ENCODE results near the gene CFH.
"Not testable (repeated sequence)": the region's sequence is repeated elsewhere in the genome, so short reads cannot be mapped to it uniquely, and the experiment has no call there.

CFH gene

DNA sequence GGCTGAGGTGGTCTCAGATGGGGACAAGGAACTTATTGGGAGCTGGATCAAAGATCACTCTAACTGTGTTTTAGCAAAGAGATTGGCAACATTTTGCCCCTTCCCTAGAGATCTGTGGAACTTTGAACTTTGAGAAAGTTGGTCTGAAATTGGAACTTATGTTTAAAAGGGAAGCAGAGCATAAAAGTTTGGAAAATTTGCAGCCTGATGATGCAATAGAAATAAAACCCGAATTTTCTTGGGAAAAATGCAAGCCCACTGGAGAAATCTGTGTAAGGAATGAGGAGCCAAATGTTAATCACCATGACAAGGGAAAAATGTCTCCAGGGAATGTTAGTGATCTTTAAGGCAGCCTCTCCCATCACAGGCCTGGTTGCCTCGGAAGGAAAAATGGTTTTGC is 17.2 kb downstream of the CFH start:
- no peak for DNase-seq

DNA sequence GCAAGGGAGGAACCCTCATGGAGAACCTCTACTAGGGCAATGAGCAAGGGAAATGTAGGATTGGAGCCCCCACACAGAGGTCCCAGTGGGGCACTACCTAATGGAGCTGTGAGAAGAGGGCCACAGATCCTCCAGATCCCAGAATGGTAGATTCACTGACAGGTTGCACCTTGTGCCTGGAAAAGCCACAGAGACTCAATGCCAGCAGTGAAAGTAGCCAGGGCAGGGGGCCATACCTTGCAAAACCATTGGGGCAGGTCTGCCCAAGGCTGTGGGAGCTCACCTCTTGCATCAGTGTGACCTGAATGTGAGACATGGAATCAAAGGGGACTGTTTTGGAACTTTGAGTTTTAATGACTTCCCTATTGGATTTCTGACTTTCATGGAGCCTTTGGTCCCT is 17.9 kb downstream of the CFH start:
- no peak for DNase-seq

GRCh38 chr1:196674908-196675307 is 23.1 kb downstream of the CFH start:
- DNase-seq: no peak

- no peak for DNase-seq
Measured at GRCh38 chr1:196677781-196678509, 26.1 kb downstream of the CFH start.

DNA sequence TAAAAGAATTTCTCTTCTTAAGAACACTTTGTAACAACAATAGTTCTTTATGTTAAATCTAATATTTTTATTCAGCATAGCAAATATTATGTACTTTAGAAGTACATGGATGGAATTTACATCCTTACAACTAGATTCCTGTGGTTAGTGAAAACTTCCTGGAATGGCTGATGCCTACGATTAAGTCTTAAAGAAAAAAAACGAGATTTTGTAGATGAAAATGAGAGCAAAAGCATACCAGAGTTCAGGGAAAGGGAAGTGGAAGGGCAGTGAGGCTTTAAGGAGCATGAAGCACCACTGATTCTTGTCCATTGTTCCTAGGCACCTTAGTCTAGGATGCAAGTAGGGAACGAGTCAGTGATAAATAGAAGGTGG is 26.7 kb downstream of the CFH start:
- DNase-seq: peak; percentile 76

- peak; percentile 61 for DNase-seq
Measured at GRCh38 chr1:196680107-196680506, 28.3 kb downstream of the CFH start.

DNA sequence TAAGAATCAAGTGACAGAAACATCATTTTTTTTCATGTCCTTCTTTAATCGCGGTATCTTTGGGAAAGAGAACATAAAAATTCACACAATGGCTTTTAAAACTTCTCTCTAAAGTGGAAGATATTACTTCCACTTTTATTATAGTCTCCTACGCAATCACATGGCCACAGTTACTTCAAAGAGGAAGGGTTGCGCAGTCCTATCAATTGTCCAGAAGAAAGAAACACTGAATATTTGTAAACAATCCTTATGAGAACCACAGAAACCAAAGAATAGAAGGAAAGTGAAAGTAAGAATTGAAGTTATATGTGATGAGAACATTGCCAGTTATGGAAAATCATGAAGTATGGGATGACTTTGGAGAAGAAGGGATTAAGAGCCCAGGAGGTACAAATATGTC is 32.6 kb downstream of the CFH start:
- no peak for DNase-seq

- DNase-seq: no peak
Measured at GRCh38 chr1:196685506-196685905, 33.7 kb downstream of the CFH start.

DNA sequence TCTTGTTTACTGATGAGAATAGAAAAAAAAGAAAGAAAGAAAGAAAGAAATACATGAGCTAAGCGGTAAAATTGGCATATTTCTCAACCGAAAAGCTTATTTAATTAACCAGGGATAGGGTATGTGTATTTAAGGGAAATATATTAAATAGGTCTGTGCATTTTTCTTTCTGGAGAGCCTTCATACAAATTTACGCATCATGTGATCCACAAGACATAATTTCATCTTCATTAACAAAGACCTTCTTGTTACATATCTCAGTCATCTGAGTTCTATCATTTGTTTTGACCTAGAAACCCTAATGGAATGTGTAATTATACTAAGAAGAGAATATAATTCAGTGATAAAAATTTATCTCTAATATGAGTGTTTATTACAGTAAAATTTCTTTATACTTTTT is 37.2 kb downstream of the CFH start:
- DNase-seq: no peak

DNA sequence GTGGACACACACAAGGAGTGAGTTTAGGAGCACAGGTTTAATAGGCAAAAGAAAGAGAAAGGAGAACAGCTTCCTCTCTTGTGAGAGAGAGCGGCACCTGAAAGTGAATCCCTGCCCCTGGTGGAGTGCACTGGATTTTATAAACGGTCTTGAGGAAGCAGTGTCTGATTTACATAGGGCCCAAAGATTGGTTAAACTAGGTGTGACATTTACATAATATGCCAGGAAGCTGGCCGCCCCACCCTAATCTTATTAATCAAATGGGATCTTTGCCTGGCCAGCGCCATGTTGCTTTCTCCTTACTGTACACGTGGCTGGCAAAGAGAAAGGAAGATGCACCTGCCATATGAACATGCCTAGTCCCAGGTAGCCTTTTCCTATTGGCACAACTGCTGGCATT is 38.7 kb downstream of the CFH start:
- no peak for DNase-seq

- DNase-seq: no peak
Measured at GRCh38 chr1:196698993-196699392, 47.1 kb downstream of the CFH start.

GRCh38 chr1:196701144-196701543 is 49.3 kb downstream of the CFH start:
- DNase-seq: no peak

- DNase-seq: not testable (repeated sequence)
Measured at GRCh38 chr1:196709892-196710291, 58.0 kb downstream of the CFH start.

GRCh38 chr1:196717868-196718267 is 66.0 kb downstream of the CFH start:
- no peak for DNase-seq

GRCh38 chr1:196723325-196724185 is 71.7 kb downstream of the CFH start:
- DNase-seq: no peak

DNA sequence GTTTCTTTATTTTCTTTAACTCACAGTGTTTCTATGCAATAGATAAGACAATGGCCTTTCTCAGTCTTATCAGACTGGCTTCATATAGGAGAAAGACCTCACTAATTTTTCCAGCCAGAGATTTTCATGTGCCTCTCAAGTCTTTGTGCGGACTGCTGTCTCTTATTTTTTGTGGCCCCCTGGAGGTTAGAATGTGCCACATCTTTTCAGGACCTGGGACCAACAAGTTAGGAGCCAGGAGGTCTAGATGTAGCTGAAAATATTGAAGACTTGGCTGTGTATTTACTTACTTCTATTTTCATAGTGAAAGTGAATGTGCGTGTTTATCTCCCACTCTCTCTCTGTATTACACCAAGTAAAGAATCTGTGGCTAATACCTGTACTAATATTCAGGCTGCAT is 80.7 kb downstream of the CFH start:
- no peak for DNase-seq

DNA sequence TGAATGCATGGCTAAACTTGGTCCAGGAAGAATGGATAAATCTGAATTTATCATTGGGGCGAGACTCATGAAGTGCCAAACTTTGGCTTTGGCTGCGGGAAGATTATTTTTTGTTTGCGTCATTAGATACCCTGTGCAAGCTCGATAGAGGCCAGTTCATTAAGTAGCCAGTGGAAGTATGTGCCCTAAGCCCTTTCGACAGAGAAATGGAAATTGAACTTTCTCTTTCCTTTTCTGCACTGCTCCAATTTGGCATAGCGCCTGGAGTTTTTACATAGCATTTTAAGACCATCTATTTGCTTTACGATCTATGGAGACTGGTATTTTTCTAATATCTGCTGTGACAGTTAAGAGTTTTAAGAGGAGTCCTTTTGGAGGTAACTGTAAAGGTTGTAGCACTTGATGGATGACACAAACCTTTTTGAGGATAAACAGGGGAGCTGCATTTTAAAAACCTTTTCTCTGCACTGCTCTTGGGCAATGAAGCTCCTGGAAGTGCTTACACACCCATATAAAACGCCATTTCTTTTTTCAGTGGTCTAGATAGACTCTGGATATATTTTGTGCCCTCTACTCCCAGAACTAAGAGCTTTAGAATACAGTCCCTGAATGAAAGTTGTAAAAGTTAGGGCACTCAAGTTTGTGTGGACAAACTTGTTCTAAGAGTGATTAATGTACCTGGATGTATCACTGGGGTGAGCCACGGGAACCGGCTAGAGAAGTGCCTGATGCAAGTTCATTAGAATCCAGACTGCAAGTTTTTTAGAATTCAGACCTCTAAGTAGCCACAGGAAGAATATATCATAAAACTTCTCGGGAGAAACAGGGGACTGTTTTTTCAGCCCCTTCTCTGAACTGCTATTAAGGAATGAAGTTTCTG is 81.5 kb downstream of the CFH start:
- DNase-seq: no peak

GRCh38 chr1:196734006-196734405 is 82.2 kb downstream of the CFH start:
- no peak for DNase-seq

GRCh38 chr1:196734460-196734859 is 82.6 kb downstream of the CFH start:
- no peak for DNase-seq

GRCh38 chr1:196738730-196739129 is 86.9 kb downstream of the CFH start:
- no peak for DNase-seq

DNA sequence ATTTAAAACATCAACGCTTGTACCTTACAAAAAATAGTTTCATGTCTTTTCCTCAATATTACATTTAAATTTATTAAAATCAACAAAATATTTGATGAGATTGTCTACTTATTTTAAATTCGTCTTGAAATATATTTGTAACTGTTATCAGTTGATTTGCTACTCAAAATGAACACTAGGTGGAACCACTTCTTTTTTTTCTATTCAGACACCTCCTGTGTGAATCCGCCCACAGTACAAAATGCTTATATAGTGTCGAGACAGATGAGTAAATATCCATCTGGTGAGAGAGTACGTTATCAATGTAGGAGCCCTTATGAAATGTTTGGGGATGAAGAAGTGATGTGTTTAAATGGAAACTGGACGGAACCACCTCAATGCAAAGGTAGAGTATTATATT is 91.4 kb downstream of the CFH start:
- peak; percentile 21 for DNase-seq

DNA sequence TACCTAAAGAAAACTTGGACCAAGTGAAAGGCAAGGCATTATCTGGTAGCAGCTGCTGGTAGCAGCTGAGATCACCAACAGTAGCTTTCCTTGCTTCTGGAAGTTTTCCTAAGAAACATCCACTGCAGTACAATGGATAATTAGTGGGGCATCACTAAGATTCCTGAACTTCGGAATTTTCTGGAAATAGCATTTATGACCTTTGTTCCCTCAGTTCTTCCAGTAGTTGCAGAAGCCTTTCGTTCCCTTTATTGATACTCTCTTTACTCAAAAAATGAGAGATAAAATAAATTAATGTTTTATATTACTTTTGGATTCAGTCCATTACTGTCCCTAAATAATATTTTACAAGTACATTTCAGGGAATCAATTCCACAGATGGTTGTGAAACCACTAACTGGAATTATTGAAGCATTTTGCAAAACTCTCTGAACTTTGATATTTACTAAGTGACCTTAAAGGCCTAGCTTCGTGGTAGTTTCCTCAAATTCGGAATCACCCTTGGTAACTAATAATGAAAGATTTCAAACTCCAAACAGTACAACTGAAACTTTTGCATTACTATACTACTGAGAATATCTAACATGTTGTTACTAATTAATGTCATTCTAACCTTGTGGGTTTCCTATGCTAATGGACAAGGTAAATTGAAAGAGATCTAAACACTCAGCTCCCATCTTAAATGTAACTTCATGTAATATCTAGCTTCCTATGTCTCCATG is 113.3 kb downstream of the CFH start:
- DNase-seq: not testable (repeated sequence)

GRCh38 chr1:196769823-196770222 is 118.0 kb downstream of the CFH start:
- not testable (repeated sequence) for DNase-seq

Data from fibroblast of skin of right quadriceps (primary cell).